Panc1 (cell line): ENCODE results near the gene TPRG1. TPM values are rescaled to one million over a fixed set of nuclear protein-coding genes. Genes with fewer than 3 reads are reported as not detected.

ENCODE experiments used
- ATAC-seq: fragments of 200-7000 bp; cut with Tn5 transposase; 2 replicates; pipeline ENCODE4 v1.9.1; 2020; ENCODE audit warnings: mild to moderate bottlenecking, moderate library complexity
- BruUV-seq: library from RNA; stranded (reverse); fragments of 400-500 nt; replicated peaks from 2 replicates; lab custom pipeline; 2021; lab: Mats Ljungman, UMichigan
- CTCF ChIA-PET: fragments of 300-600 bp; sonication (Branson Sonifier 250); formaldehyde crosslinking; loops from one replicate; lab custom pipeline; 2022; ENCODE audit warnings: antibody characterized with exemption; lab: Charles Lee
- POLR2A ChIA-PET: fragments of 300-600 bp; sonication (Branson Sonifier 250); formaldehyde crosslinking; loops from one replicate; lab custom pipeline; 2022; ENCODE audit warnings: antibody characterized with exemption; lab: Charles Lee
- DNase-seq: peaks from one replicate; pipeline ENCODE4 v3.0.0-alpha.2; 2010; ENCODE audit warnings: low read depth, low spot score
- H3K27ac ChIP-seq: 2 replicates; pipeline ENCODE4 v1.5.1; 2011; ENCODE audit warnings: mild to moderate bottlenecking, low read length, inconsistent platforms
- H3K27me3 ChIP-seq: fragments of 200-500 bp; sonication (Bioruptor generic); 2 replicates; pipeline ENCODE4 v1.6.0; 2014; ENCODE audit warnings: low read length, inconsistent platforms; ENCODE audit not compliant: control insufficient read depth, insufficient read depth
- H3K36me3 ChIP-seq: fragments of 200-500 bp; sonication (Bioruptor generic); 2 replicates; pipeline ENCODE4 v1.5.1; 2014; ENCODE audit warnings: inconsistent platforms, mild to moderate bottlenecking, low read length, moderate library complexity; ENCODE audit not compliant: control insufficient read depth, insufficient read depth
- H3K4me1 ChIP-seq: 2 replicates; pipeline ENCODE4 v1.5.1; 2011; ENCODE audit warnings: inconsistent platforms, mild to moderate bottlenecking, low read length, moderate library complexity; ENCODE audit not compliant: control insufficient read depth, insufficient read depth
- H3K4me3 ChIP-seq, 2 experiments: 2 replicates each; pipeline ENCODE4 v1.5.1; 2011 to 2012; ENCODE audit warnings: low read depth in 2 of 2, low read length in 2 of 2, mild to moderate bottlenecking in 2 of 2, inconsistent platforms in 1 of 2, moderate library complexity in 1 of 2
- H3K9me3 ChIP-seq: fragments of 200-500 bp; sonication (Bioruptor generic); 2 replicates; pipeline ENCODE4 v1.5.1; 2014; ENCODE audit warnings: low read depth, mild to moderate bottlenecking, inconsistent platforms, low read length, moderate library complexity; ENCODE audit not compliant: control insufficient read depth, insufficient read depth
- CTCF ChIP-seq: fragments of 450-650 bp; IDR thresholded peaks from 2 replicates; pipeline ENCODE4 v1.5.1; 2017; ENCODE audit warnings: mild to moderate bottlenecking
- POLR2AphosphoS5 ChIP-seq: IDR thresholded peaks from 2 replicates; pipeline ENCODE4 v1.6.1; 2012; ENCODE audit warnings: mild to moderate bottlenecking, low read depth, low read length, moderate library complexity
- REST ChIP-seq, 2 experiments: IDR thresholded peaks; 2 replicates each; pipeline ENCODE4 v1.6.1; 2011 to 2012; ENCODE audit warnings: low read depth in 2 of 2, control low read depth in 1 of 2, low read length in 1 of 2, mild to moderate bottlenecking in 1 of 2, moderate library complexity in 1 of 2; ENCODE audit not compliant: insufficient read depth in 1 of 2
- SIN3A ChIP-seq: IDR thresholded peaks from 2 replicates; pipeline ENCODE4 v1.6.1; 2012; ENCODE audit warnings: low read depth, mild to moderate bottlenecking, low read length, moderate library complexity, borderline replicate concordance; ENCODE audit not compliant: insufficient read depth
- TCF7L2 ChIP-seq: IDR thresholded peaks from 2 replicates; pipeline ENCODE4 v1.6.1; 2011; ENCODE audit warnings: mild to moderate bottlenecking, low read depth, low read length, inconsistent platforms
- in situ Hi-C: cut with HindIII; loops from 2 replicates; pipeline ENCODE4 v1.10.0; 2016; ENCODE audit warnings: low sequenced_read_pairs, low pct_unique_long_range_greater_than_20kb
- intact Hi-C: fragments of 100-400 bp; cut with micrococcal nuclease; formaldehyde crosslinking; loops from one replicate; pipeline ENCODE4 v1.10.0; 2022; ENCODE audit not compliant: unreplicated experiment
- total RNA-seq: library from RNA; stranded (reverse); gene quantifications from one replicate; pipeline ENCODE4 v1.2.1, GENCODE V29; 2021; ENCODE audit not compliant: unreplicated experiment

The TPRG1 gene
- total RNA-seq, 1 experiment from 2014 or later: not detected

- CTCF ChIA-PET: no interaction called here
- H3K36me3 ChIP-seq: no peaks in the 10 kb centered on the region
- BruUV-seq: no TSS peak
- peaks cover 7% of the 10 kb centered on the region; the same call in 1 of the 2 replicates for H3K4me1 ChIP-seq
- ATAC-seq: no peak
- DNase-seq: no peak
- H3K27me3 ChIP-seq: no peaks in the 10 kb centered on the region
- H3K4me3 ChIP-seq: no peak overlapping the region
- in situ Hi-C loops: no loop called here
- H3K27ac ChIP-seq: no peak overlapping the region
- no peaks in the 10 kb centered on the region for H3K9me3 ChIP-seq
- POLR2A ChIA-PET: no interaction called here
- no peak for TF ChIP-seq CTCF
- TF ChIP-seq TCF7L2: no peak
- no peak for TF ChIP-seq REST (IDR thresholded peaks at IDR 0.05; ENCODE audit: insufficient read depth in 1 of 2, low read depth in 2 of 2, low read length in 1 of 2)
- TF ChIP-seq POLR2AphosphoS5: no peak
- no peak for TF ChIP-seq SIN3A
- intact Hi-C loops: no loop called here
These were observed 158.3 kb downstream of the TPRG1 start for GRCh38 chr3:189330066-189330465.

GRCh38 chr3:189331002-189331418 is 159.2 kb downstream of the TPRG1 start:
- ChIA-PET CTCF (no interaction called here), POLR2A (no interaction called here)
- no peaks in the 10 kb centered on the region for H3K27me3 ChIP-seq
- intact Hi-C loops: no loop called here
- no peak for DNase-seq
- H3K4me1 ChIP-seq: no peaks in the 10 kb centered on the region
- no peak overlapping the region for H3K4me3 ChIP-seq
- no peaks in the 10 kb centered on the region for H3K9me3 ChIP-seq
- in situ Hi-C loops: no loop called here
- TF ChIP-seq REST (IDR thresholded peaks at IDR 0.05; ENCODE audit: insufficient read depth in 1 of 2, low read depth in 2 of 2, low read length in 1 of 2): no peak
- no peak for TF ChIP-seq POLR2AphosphoS5
- TF ChIP-seq SIN3A: no peak
- no peak for TF ChIP-seq CTCF
- TF ChIP-seq TCF7L2: no peak
- ATAC-seq: no peak
- H3K36me3 ChIP-seq: no peaks in the 10 kb centered on the region
- BruUV-seq: no TSS peak
- H3K27ac ChIP-seq: no peak overlapping the region
